Tibial artery (tissue), 4 donors: ENCODE results near the gene GARNL3.

Experiments
- DNase-seq, 2 donors: peaks; one replicate each; pipeline ENCODE4 v3.0.0-alpha.2; 2019
- H3K27ac ChIP-seq, 2 donors: fragments of 200-600 bp; sonication (generic) in 1 of 2; 1 replicate in 1 of 2; 2 replicates in 1 of 2; pipeline ENCODE4 v1.5.1; 2018 to 2019; ENCODE audit warnings: mild to moderate bottlenecking in 1 of 2
- H3K27me3 ChIP-seq, 2 donors: fragments of 200-600 bp; sonication (generic) in 1 of 2; one replicate each; pipeline versions ENCODE4 v1.5.1 to v1.6.0; 2016 to 2019
- H3K36me3 ChIP-seq, 3 donors: fragments of 200-600 bp; sonication (generic) in 2 of 3; one replicate each; pipeline ENCODE4 v1.5.1; 2016 to 2019; ENCODE audit warnings: mild to moderate bottlenecking in 2 of 3
- H3K4me1 ChIP-seq, 4 donors: fragments of 200-600 bp; sonication (generic) in 2 of 4; 1 replicate in 3 of 4; 2 replicates in 1 of 4; pipeline ENCODE4 v1.5.1; 2016 to 2019
- H3K4me3 ChIP-seq, 2 donors: fragments of 200-600 bp; sonication (generic) in 1 of 2; 1 replicate in 1 of 2; 2 replicates in 1 of 2; pipeline ENCODE4 v1.5.1; 2018 to 2019; ENCODE audit warnings: mild to moderate bottlenecking in 2 of 2
- H3K9me3 ChIP-seq, 3 donors: fragments of 200-600 bp; sonication (generic) in 1 of 3; one replicate each; pipeline ENCODE4 v1.5.1; 2016 to 2019
- intact Hi-C: fragments of 100-400 bp; cut with DNase I; formaldehyde crosslinking; loops from one replicate; pipeline ENCODE4 v1.15.0; 2023; ENCODE audit warnings: low total_unique reads
- TF ChIP-seq, protein P1 (sequence below), 2 experiments: fragments of 200-600 bp in 1 of 2; fragments of 450-650 bp in 1 of 2; IDR thresholded peaks; one replicate each; pipeline ENCODE4 v1.5.1; 2017 to 2019; ENCODE audit warnings: antibody characterized with exemption in 2 of 2, mild to moderate bottlenecking in 1 of 2, moderate library complexity in 1 of 2

The GARNL3 gene

DNA sequence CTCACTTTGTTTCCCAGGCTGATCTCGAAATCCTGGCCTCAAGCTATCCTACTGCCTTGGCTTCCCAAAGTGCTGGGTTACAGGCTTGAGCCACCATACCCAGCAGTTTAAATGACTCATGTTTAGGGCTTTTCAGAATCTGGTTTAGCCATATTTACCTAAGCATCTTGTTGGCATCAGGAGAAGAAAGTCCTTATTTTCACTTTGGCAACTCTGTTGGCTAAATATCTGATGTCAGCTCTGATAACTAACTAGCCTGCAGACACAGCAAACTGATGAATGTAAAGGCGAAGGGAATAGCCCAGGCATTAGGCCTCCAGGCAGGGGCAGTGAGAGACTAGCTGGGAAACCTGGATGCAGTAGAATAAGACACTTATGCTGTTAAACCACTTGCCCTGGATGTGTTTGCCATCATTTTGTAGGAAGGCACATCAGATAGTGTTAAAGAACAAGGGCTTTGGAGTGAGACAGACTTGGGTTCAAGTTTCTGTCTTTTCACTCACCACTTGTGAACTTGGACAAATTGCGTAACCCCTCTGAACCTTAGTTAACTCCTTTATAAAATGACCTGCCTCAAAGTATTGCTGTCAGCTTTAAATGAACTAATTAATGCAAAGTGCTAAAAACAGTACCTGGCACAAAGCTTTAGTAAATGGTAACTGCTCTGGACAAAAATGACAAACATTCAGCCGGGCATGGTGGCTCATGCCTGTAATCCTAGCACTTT, 34.7 kb upstream of the GARNL3 start:
- no peaks in the 10 kb centered on the region for H3K36me3 ChIP-seq
- DNase-seq = no peak
- TF ChIP-seq, protein P1, sequence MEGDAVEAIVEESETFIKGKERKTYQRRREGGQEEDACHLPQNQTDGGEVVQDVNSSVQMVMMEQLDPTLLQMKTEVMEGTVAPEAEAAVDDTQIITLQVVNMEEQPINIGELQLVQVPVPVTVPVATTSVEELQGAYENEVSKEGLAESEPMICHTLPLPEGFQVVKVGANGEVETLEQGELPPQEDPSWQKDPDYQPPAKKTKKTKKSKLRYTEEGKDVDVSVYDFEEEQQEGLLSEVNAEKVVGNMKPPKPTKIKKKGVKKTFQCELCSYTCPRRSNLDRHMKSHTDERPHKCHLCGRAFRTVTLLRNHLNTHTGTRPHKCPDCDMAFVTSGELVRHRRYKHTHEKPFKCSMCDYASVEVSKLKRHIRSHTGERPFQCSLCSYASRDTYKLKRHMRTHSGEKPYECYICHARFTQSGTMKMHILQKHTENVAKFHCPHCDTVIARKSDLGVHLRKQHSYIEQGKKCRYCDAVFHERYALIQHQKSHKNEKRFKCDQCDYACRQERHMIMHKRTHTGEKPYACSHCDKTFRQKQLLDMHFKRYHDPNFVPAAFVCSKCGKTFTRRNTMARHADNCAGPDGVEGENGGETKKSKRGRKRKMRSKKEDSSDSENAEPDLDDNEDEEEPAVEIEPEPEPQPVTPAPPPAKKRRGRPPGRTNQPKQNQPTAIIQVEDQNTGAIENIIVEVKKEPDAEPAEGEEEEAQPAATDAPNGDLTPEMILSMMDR (IDR thresholded peaks at IDR 0.05) = no peak
- intact Hi-C loops = loop anchor here (10.0 kb wide), 1 partner anchor 115 kb away; no protein-coding TSS in a partner anchor
- peaks cover 0 to 88% (median 52%) of the 10 kb centered on the region in 4 donors for H3K4me1 ChIP-seq
- H3K27me3 ChIP-seq = no peaks in the 10 kb centered on the region
- peak overlapping the region; percentile 19 to 64 for H3K27ac ChIP-seq
- no peak overlapping the region for H3K4me3 ChIP-seq
- no peaks in the 10 kb centered on the region for H3K9me3 ChIP-seq

DNA sequence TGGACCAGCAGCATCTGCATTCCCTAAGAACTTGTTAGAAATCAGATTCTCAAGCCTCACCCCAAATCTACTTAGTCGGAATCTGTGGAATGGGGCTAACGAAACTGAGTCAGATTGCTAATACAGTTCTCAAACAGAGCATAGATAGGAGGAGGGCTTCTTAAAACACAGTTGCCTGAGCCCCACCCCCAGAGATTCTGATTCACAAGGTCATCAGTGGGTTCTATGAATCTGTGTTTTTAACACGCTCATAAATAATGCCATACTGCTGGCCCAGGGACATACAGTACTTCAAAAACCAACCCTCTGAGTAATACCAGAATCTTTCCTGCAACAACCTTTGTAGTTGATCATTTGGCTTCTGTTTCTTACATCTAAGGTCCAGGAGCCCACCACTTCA, 32.9 kb upstream of the GARNL3 start:
- intact Hi-C loops = no loop called here

DNA sequence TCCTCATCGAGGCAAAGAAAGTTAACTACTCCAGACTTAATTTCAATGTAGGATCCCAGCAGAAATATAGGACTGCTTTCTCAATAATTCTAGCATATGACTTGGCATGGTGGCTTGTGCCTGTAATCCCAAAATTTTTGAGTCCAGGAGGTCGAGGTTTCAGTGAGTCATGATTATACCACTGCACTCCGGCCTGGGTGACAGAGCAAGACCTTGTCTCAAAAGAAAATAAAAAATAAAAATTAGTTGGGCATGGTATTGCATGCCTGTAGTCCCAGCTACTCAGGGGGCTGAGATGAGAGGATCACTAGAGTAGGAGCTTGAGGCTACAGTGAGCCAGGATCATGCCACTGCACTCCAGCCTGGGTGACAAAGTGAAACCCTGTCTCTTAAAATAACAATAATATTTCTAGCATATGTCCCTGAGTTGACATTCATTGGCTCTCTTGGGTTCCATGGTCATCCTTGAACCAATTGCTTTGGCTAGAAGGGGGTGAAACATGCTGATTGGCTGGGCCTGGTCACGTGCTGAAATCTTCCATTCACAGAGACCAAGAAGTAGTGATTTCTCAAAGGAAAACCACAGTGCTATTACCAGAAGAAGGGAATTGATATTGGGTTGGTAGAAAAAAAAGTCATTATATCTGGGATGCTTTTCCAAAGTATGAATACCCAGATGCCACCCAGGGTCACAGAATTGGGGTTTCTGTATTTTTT, 31.6 kb upstream of the GARNL3 start:
- Histone ChIP-seq H3K27me3 (no peaks in the 10 kb centered on the region), H3K27ac (peak overlapping the region; percentile 64 to 70), H3K4me3 (peak overlapping the region in 1 of 2 donors; percentile 9), H3K36me3 (peaks cover 0 to 9% (median 0%) of the 10 kb centered on the region in 3 donors), H3K4me1 (peaks cover 0 to 96% (median 65%) of the 10 kb centered on the region in 4 donors), H3K9me3 (no peaks in the 10 kb centered on the region)
- TF ChIP-seq, protein P1 (IDR thresholded peaks at IDR 0.05) = no peak
- intact Hi-C loops = no loop called here
- no peak for DNase-seq

More for the DNA sequence above, 32.9 kb upstream of the GARNL3 start:
- Histone ChIP-seq H3K9me3 (no peaks in the 10 kb centered on the region), H3K4me1 (peaks cover 0 to 96% (median 53%) of the 10 kb centered on the region in 4 donors), H3K27me3 (no peaks in the 10 kb centered on the region), H3K36me3 (no peaks in the 10 kb centered on the region), H3K4me3 (no peak overlapping the region), H3K27ac (peak overlapping the region; percentile 64 to 70)
- TF ChIP-seq, protein P1 (IDR thresholded peaks at IDR 0.05) = no peak
- no peak for DNase-seq

DNA sequence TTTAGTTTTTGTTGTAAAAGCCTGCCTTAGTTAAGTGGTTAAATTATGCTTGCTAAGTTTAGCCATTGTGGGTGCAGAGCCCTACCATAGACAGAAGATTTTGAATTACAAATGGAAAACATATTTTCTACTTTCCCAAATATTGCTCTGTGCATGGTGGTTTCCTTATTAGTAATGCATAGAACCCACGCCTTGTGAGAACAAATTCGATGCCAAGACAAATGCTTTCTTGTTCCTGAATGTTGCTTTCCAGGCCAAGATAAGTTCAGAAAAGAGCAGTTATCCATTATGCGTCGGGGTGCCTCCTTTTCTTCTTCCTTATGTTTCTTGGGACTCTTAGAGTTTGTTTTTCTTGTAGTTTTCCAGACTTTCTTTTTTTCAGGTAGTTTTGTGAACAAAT, 31.0 kb upstream of the GARNL3 start:
- intact Hi-C loops = no loop called here
- Histone ChIP-seq H3K4me3 (peak overlapping the region; percentile 5 to 9), H3K27ac (peak overlapping the region; percentile 64 to 70), H3K4me1 (peaks cover 0 to 96% (median 68%) of the 10 kb centered on the region in 4 donors), H3K9me3 (no peaks in the 10 kb centered on the region), H3K36me3 (peaks cover 0 to 12% (median 0%) of the 10 kb centered on the region in 3 donors), H3K27me3 (no peaks in the 10 kb centered on the region)
- TF ChIP-seq, protein P1 (IDR thresholded peaks at IDR 0.05) = no peak
- no peak for DNase-seq

DNA sequence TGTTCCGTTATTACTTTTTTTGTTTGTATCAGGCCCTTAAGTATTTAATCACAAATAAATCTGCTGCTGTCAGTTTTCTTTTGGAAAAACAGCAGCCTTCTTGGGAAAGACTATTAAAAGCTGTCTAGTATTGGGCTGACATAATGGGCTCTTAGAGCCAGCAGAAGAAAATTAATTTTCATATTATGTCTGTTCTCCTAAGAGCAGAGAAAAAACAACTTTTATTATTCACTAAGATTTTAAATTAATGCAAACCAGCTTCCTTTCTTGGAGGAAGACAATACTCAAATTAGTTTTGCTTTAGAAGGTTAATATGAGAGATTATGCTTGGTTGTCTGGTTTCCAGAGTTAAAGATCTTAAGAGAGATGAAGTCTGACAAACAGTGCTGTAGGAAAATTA, 30.6 kb upstream of the GARNL3 start:
- intact Hi-C loops = no loop called here
- Histone ChIP-seq H3K36me3 (peaks cover 0 to 12% (median 0%) of the 10 kb centered on the region in 3 donors), H3K9me3 (no peaks in the 10 kb centered on the region), H3K4me3 (peak overlapping the region; percentile 5 to 9), H3K27ac (peak overlapping the region; percentile 64 to 70), H3K27me3 (no peaks in the 10 kb centered on the region), H3K4me1 (peaks cover 0 to 97% (median 65%) of the 10 kb centered on the region in 4 donors)
- TF ChIP-seq, protein P1 (IDR thresholded peaks at IDR 0.05) = no peak
- DNase-seq = no peak
